ENCODE results near the gene FKBP7. TPM values are rescaled to one million over a fixed set of nuclear protein-coding genes. Genes with fewer than 3 reads are reported as not detected.

Gene FKBP7
- total and polyA plus RNA-seq, 2 of the 8 experiments (the other 6 are each of a cell fraction or from before 2014, with no cell fraction given), result 3.6 to 7.0 TPM

- Histone ChIP-seq H2BK12ac (ENCODE audit: low read depth, low read length) (no peak overlapping the region), H3K9me3 (ENCODE audit: insufficient read depth in 2 of 2, low read depth in 1 of 2, low read length in 1 of 2) (no peaks in the 10 kb centered on the region), H2AK5ac (ENCODE audit: low read depth, low read length) (no peak overlapping the region), H3K4ac (replicated peaks; ENCODE audit: insufficient read length, low read depth, low read length) (no peak overlapping the region), H3K79me1 (ENCODE audit: low read depth, low read length) (no peaks in the 10 kb centered on the region; the same call in 1 of the 2 replicates), H2AFZ (ENCODE audit: low read length) (no peak overlapping the region), H3K9ac (replicated peaks in 1 of 4; ENCODE audit: extremely low read depth in 1 of 4, low read depth in 3 of 4, low read length in 3 of 4) (no peak overlapping the region), H3K27me3 (replicated peaks in 1 of 4; ENCODE audit: control insufficient read depth in 3 of 4, extremely low read depth in 1 of 4, insufficient read depth in 3 of 4, low read length in 3 of 4) (no peaks in the 10 kb centered on the region; a peak in 2 of 7 replicates), H4K91ac (replicated peaks; ENCODE audit: insufficient read length, low read length) (no peak overlapping the region), H4K5ac (ENCODE audit: insufficient read length, low read depth, low read length) (no peak overlapping the region), H3K23ac (ENCODE audit: insufficient read length) (no peak overlapping the region), H2BK5ac (ENCODE audit: low read depth, low read length) (no peak overlapping the region), H3K56ac (replicated peaks; ENCODE audit: insufficient read length, low read depth, low read length) (no peak overlapping the region), H3K14ac (ENCODE audit: insufficient read length) (no peak overlapping the region), H3K36me3 (ENCODE audit: control insufficient read depth in 2 of 4, insufficient read depth in 4 of 4, low read length in 3 of 4) (no peaks in the 10 kb centered on the region), H2BK120ac (replicated peaks; ENCODE audit: low read depth, low read length) (no peak overlapping the region), H3K18ac (ENCODE audit: extremely low read depth, low read length) (no peak overlapping the region), H3K4me3 (ENCODE audit: extremely low read depth in 1 of 4, insufficient read depth in 2 of 4, low read depth in 3 of 4, low read length in 4 of 4) (no peak overlapping the region), H4K20me1 (replicated peaks in 1 of 2; ENCODE audit: control insufficient read depth in 1 of 2, insufficient read depth in 2 of 2, low read length in 2 of 2) (peaks cover 0 to 2% of the 10 kb centered on the region in 2 experiments), H4K8ac (ENCODE audit: extremely low read depth, insufficient read depth, low read length) (no peak overlapping the region), H3K4me2 (ENCODE audit: insufficient read depth in 1 of 2, low read depth in 2 of 2, low read length in 2 of 2) (no peak overlapping the region), H2BK20ac (ENCODE audit: low read length) (no peak overlapping the region), H2BK15ac (ENCODE audit: low read length) (no peak overlapping the region), H3K4me1 (replicated peaks in 1 of 4; ENCODE audit: control insufficient read depth in 3 of 4, insufficient read depth in 4 of 4, low read length in 3 of 4) (peaks cover 0 to 4% (median 1%) of the 10 kb centered on the region in 4 experiments; a peak in 1 of 7 replicates), H3K27ac (ENCODE audit: low read depth, low read length) (no peak overlapping the region), H3K79me2 (ENCODE audit: control insufficient read depth in 1 of 2, insufficient read depth in 2 of 2, low read length in 2 of 2) (peaks cover 0 to 3% of the 10 kb centered on the region in 2 experiments; a peak in 2 of 4 replicates), H3K23me2 (ENCODE audit: low read depth, low read length) (peaks cover 9% of the 10 kb centered on the region)
- CTCF ChIA-PET (ENCODE audit: partially characterized antibody), result no interaction called here
- TF ChIP-seq SIRT6 (IDR thresholded peaks at IDR 0.05; ENCODE audit: low read length), result no peak
- no peak for TF ChIP-seq E2F6 (IDR thresholded peaks at IDR 0.05)
- TF ChIP-seq ZNF274 (IDR thresholded peaks at IDR 0.05; ENCODE audit: borderline replicate concordance, extremely low read depth, low read length), result no peak
- no peak for TF ChIP-seq SAP30 (IDR thresholded peaks at IDR 0.05; ENCODE audit: insufficient read depth, insufficient replicate concordance, low read length)
- TF ChIP-seq NANOG (IDR thresholded peaks at IDR 0.05; ENCODE audit: insufficient read depth, low read depth, low read length, poor library complexity, severe bottlenecking), result no peak
- TF ChIP-seq KDM5A (IDR thresholded peaks at IDR 0.05; ENCODE audit: low read length), result no peak
- no peak for TF ChIP-seq CBX5 (IDR thresholded peaks at IDR 0.05; ENCODE audit: low read depth, low read length)
- no peak for TF ChIP-seq POLR2A (IDR thresholded peaks at IDR 0.05; ENCODE audit: control extremely low read depth in 1 of 2, low read depth in 2 of 2, low read length in 2 of 2)
- POLR2A ChIA-PET (ENCODE audit: partially characterized antibody), result interaction anchor here (1.0 kb wide), 1 partner anchor 37 kb away, joined by 3 read pairs; no protein-coding TSS in a partner anchor
- FAIRE-seq (no peak), DNase-seq (ENCODE audit: low read depth in 1 of 2, low spot score in 2 of 2) (no peak)
Measured at GRCh38 chr2:178476477-178476876, 1.9 kb downstream of the FKBP7 start.

Measured in H1 (cell line).